GM12874 (cell line): ENCODE data around the gene POLR2H.
A peak's percentile ranks its signal among the peaks of the same experiment; 100 is the strongest.

Experiments
- CTCF ChIP-seq: IDR thresholded peaks from 2 replicates; pipeline ENCODE4 v1.5.1; 2011; ENCODE audit warnings: low read depth, mild to moderate bottlenecking, control low read depth, low read length, moderate library complexity; ENCODE audit not compliant: insufficient read depth

Gene POLR2H

GRCh38 chr3:184371570-184372018 is 10.1 kb downstream of the POLR2H start:
- peak; percentile 89 for TF ChIP-seq CTCF

GRCh38 chr3:184372296-184372821 is 10.8 kb downstream of the POLR2H start:
- no peak for TF ChIP-seq CTCF

- no peak for TF ChIP-seq CTCF
Measured at GRCh38 chr3:184372911-184373310, 11.4 kb downstream of the POLR2H start.

- no peak for TF ChIP-seq CTCF
Measured at GRCh38 chr3:184373422-184373821, 11.9 kb downstream of the POLR2H start.

GRCh38 chr3:184375747-184376461 is 14.4 kb downstream of the POLR2H start:
- TF ChIP-seq CTCF = no peak

GRCh38 chr3:184377374-184377773 is 15.9 kb downstream of the POLR2H start:
- TF ChIP-seq CTCF = no peak

GRCh38 chr3:184377882-184378445 is 16.5 kb downstream of the POLR2H start, which contains the start of gene THPO:
Gene THPO, minus strand, starts transcription at chr3:184378207. Its CDS starts 1,948 bp downstream, at chr3:184376259.
- no peak for TF ChIP-seq CTCF
